ENCODE data around the gene PITPNM3.
"Not testable (repeated sequence)": the region's sequence is repeated elsewhere in the genome, so short reads cannot be mapped to it uniquely, and the experiment has no call there.

Gene PITPNM3

GRCh38 chr17:6574687-6575595, 18.6 kb upstream of the PITPNM3 start:
- DNase-seq (ENCODE audit: low spot score): peak; percentile 72

- DNase-seq (ENCODE audit: low spot score): no peak
These were observed 17.8 kb upstream of the PITPNM3 start for GRCh38 chr17:6573982-6574686.

GRCh38 chr17:6573495-6573894, 17.1 kb upstream of the PITPNM3 start:
- DNase-seq (ENCODE audit: low spot score): not testable (repeated sequence)

GRCh38 chr17:6572972-6573370, 16.6 kb upstream of the PITPNM3 start:
- no peak for DNase-seq (ENCODE audit: low spot score)

GRCh38 chr17:6571452-6571781, 15.1 kb upstream of the PITPNM3 start:
- no peak for DNase-seq (ENCODE audit: low spot score)

- no peak for DNase-seq (ENCODE audit: low spot score)
These were observed 14.5 kb upstream of the PITPNM3 start for GRCh38 chr17:6570731-6571451.

- no peak for DNase-seq (ENCODE audit: low spot score)
These were observed 13.3 kb upstream of the PITPNM3 start for GRCh38 chr17:6569370-6570285.

- DNase-seq (ENCODE audit: low spot score): no peak
These were observed 11.9 kb upstream of the PITPNM3 start for GRCh38 chr17:6568184-6568758.

GRCh38 chr17:6567528-6568183, 11.3 kb upstream of the PITPNM3 start:
- no peak for DNase-seq (ENCODE audit: low spot score)

- no peak for DNase-seq (ENCODE audit: low spot score)
These were observed 5.1 kb upstream of the PITPNM3 start for GRCh38 chr17:6561446-6561845.

GRCh38 chr17:6560496-6560895, 4.1 kb upstream of the PITPNM3 start:
- no peak for DNase-seq (ENCODE audit: low spot score)

- no peak for DNase-seq (ENCODE audit: low spot score)
These were observed 3.4 kb upstream of the PITPNM3 start for GRCh38 chr17:6559753-6560215.

GRCh38 chr17:6558932-6559752, 2.8 kb upstream of the PITPNM3 start:
- no peak for DNase-seq (ENCODE audit: low spot score)

GRCh38 chr17:6558276-6558675, 1.9 kb upstream of the PITPNM3 start:
- DNase-seq (ENCODE audit: low spot score): no peak

- no peak for DNase-seq (ENCODE audit: low spot score)
These were observed 684 bp upstream of the PITPNM3 start for GRCh38 chr17:6557040-6557438.

GRCh38 chr17:6555331-6556120, 829 bp downstream of the PITPNM3 start:
- DNase-seq (ENCODE audit: low spot score): no peak

- no peak for DNase-seq (ENCODE audit: low spot score)
These were observed 1.5 kb downstream of the PITPNM3 start for GRCh38 chr17:6554871-6555330.

- DNase-seq (ENCODE audit: low spot score): no peak
These were observed 2.0 kb downstream of the PITPNM3 start for GRCh38 chr17:6554342-6554741.

Data from Ammon's horn (tissue), 1 donor.